Activated CD8-positive, alpha-beta memory T cell treated with anti-CD3 and anti-CD28 coated beads for 4 hours (primary cell): ENCODE results near the gene ABO.
"Not testable (repeated sequence)": the region's sequence is repeated elsewhere in the genome, so short reads cannot be mapped to it uniquely, and the experiment has no call there.

Experiments used
- DNase-seq, 2 donors: peaks; one replicate each; pipeline ENCODE4 v3.0.0-alpha.2; 2020; ENCODE audit warnings: low read depth in 2 of 2

ABO gene

DNA sequence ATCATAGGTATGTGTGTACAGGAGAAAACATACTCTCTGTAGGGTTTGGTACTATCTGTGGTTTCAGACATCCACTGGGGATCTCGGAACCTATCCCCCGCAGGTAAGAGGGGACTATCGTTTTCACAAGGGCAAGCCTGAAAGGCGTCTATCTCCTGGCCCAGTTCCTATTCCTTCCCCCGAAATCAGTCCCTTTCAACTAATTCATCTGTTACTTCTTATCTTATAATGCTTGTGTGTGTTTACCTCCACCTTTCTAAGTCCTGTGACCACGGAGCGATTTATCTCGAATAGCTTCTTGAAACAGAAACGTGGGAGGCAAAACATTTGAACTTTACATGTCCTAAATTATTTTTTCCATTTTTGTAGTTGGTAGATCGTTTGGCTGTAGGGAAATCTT is 11.4 kb downstream of the ABO start:
- DNase-seq = no peak

DNA sequence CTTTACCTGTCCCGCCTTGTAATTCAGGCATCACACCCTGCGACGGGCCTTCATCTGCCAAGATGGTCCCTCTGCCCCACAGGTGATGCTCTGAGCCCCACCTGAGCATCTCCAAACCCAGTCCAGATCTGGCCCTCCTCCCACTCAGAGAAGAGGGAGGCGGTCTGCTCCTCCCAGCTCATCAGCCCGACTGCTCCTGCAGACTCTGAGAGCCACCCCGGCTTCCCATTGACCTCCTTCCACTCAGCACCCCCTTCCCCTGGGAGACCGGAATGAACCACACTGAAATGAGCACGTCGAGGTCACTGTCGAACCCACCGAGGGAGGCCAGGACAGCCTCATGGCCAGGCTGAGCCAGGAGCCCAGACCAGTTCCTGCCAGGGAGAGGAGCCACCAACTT is 12.8 kb downstream of the ABO start:
- no peak for DNase-seq

DNA sequence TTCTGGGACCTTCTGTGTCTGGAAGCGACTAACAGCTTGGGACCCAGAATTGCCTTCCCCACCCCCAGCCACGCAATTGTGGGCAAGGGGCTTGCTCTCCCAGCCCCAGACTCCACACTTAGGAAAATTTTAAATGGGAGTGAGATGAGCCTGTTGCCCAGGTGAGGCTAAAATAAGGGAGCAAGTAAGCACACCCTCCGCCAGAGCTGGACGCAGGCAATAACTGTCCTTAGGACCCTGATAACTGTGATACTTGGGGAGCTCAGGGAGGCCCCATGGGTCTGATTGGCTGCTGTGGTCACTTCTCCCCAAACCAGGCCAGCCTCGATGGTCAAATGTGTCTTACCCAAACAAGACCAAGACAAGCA is 13.3 kb downstream of the ABO start:
- no peak for DNase-seq

DNA sequence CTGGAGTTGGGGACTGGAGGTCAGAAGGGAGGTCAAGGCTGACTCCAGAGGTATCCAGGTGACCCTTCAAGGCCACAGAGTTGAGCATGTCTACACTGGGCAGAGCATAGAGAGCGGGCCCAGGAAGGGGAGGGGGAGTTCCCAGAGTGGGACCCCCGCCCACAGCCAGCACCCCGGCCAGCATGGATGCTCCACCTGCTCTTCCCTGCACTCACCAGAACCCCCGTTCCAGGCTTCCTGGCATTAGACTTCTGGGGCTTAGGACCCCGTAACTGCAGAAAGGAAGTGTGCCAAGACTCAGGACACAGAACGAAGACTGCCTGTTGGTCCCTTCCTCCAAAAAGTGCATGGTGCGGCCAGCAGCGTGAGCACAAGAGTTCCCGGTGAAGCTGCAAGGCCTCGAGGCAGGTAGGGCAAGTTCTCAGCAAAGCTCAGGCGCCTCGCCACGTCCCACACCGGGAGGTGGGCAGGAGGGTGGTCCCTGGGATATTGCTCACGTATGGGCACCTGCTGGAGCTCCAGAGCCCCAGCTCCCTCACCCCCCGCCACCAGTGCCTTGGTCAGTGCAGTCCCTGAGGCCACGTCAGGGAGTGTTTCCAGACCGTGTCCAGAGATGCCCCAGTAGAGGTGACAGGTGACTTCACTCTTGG is 13.8 kb downstream of the ABO start:
- DNase-seq = no peak

DNA sequence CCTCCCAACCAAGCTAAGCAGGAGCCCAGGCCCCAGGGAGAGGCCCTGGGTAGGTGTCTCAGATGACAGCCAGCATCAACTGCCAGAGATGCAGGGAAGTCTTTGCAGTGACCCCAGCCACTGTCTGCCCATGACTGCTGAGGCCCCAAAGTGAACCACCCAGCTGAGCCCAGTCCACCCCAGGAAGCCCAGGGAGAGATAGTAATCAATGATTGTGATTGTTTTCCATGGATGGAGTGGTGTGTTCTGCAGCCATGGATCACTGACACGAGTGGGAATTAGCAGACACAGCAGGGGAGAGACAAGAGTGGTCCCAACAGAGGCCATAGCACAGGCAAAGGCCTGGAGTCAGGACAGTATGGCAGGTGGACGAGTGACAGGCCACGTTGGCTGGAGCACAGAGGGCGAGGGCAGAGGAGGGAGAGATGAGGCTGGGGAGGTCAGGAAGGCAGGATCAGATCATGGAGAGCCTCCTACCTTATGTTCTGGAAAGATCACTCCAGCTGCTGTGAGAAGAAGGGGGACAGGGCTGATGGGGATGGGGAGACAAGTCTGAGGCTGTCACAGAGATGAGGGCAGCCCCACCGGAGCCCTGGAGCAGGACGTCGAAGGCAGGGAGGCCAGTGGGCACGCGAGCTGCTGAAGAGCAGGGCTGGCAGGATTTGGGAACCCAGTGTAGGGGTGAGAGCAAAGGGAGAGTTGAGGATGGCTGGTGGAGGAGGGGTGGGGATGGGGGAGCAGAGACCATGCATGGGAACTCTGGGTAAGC is 14.5 kb downstream of the ABO start:
- DNase-seq = no peak

DNA sequence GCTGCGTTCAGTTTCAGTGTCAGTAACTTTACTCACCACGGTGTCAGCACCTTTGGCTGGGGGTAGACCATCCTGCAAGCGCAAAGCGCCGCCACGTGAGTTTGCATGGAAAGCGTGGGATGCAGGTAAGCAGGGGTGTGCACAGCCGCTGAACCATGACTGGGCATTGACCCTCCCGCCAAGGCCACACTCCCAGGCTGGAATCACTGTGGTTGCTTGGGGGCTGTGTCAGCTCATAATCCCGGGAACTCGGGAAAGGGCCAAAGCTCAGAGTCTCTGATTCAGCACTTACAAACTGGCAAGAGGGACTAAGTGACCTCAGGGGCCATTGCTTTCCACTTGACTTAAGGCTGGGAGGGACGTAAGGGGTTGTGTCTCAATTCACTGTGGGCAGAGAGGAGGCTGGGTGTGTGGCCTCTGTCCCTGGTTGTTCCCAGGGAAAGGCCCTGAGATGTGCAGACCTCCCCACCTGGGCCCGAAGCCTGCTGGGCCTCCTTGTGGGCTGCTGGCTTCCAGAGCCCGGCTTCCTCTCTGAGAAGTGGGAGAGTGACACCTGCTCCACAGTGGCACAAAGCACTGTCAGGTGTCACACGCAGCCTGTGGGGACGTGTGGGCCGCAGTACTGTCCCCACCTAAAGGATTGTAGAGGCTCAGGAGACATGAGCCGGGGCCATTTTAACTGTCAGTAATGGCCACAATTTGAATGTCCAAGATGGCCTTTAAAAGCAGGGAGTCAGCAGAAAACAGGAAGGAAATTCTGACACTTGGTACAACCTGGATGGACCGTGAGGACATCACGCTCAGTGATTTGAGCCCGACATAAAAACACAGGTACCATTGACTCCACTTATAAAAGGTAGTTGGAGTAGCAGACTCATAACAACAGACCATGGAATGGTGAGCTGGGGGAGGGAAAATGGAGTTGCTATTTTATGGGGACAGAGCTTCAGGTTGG is 16.7 kb downstream of the ABO start:
- no peak for DNase-seq

DNA sequence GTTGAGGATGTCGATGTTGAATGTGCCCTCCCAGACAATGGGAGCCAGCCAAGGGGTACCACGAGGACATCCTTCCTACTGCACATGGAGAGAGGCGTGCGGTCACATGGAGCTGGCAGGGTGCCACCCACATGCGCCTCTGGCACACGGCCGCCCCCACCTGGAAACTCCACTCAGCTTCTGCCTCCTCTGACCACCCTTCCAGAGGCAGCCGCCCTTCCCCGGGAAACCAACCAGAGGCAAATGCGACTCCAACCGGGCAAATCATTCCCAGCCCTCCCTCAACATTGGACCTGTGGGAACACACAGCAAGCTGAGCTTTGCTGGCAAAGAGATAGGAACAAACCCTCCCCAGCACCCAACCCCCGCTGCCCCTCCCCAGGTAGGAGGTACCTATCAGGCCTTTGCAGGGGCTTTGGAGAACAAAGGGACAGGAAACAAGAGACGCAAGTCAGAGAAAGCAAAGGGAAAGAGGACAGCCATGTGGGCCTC is 17.5 kb downstream of the ABO start:
- DNase-seq = no peak

DNA sequence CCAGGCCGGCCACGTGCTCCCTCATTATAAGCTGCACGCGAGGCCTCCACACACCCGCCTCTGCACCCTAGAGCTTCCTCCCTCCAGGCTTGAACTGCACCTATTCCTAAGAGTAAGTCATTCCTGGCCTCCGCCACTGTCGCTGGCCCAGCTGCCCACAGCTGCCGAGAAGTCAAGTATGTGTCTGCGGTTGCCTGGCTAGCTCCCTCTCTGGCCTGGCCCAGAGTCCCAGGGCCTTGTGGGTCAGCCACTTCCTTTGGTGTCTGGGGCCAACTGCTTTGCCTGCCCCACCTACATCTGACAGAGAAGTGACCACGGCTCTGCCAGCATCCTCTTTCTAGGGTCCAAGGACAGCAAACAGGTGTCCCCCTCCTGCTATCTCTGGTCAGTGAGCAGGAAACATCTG is 18.3 kb downstream of the ABO start:
- DNase-seq = no peak

DNA sequence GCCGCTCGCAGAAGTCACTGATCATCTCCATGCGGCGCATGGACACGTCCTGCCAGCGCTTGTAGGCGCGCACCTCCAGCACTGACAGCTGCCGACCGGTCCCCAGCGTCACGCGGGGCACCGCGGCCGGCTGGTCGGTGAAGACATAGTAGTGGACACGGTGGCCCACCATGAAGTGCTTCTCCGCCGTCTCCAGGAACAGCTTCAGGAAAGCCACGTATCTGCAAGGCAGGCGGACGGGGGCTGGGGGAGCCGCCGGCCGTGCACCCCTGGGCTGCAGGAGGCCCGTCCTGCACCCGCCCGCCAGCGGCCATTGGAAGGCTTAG is 18.9 kb downstream of the ABO start:
- no peak for DNase-seq

DNA sequence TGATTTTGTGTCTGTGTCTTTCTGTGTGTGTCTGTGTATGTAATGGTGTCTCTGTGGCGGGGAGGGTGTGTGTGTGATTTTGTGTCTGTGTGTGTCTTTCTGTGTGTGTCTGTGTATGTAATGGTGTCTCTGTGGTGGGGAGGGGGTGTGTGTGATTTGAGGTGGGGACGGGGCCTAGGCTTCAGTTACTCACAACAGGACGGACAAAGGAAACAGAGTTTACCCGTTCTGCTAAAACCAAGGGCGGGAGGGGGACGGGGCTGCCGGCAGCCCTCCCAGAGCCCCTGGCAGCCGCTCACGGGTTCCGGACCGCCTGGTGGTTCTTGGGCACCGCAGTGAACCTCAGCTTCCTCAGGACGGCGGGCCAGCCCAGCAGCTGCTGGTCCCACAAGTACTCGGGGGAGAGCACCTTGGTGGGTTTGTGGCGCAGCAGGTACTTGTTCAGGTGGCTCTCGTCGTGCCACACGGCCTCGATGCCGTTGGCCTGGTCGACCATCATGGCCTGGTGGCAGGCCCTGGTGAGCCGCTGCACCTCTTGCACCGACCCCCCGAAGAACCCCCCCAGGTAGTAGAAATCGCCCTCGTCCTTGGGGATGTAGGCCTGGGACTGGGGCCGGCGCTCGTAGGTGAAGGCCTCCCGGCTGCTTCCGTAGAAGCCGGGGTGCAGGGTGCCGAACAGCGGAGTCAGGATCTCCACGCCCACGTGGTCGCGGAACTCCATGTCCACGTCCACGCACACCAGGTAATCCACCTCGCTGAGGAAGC is 19.4 kb downstream of the ABO start:
- DNase-seq = no peak

DNA sequence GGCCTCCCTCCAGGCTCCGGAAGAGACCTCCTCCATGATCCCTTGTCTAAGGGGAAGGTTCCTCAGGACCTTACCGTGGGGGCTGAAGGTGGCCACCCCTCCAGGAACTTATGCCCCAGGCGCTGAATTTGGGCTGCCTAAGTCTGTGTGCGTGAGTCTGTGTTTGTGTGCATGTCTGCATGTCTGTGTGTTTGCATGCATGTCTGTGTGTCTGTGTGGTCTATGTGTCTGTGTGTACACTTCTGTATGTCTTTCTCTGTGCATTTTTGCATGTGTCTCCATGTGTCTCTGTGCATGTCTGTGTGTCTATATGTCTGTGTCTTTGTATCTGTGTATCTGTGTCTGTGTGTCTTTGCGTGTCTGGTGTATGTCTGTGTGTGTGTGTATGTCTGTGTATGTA is 20.5 kb downstream of the ABO start:
- DNase-seq = no peak

DNA sequence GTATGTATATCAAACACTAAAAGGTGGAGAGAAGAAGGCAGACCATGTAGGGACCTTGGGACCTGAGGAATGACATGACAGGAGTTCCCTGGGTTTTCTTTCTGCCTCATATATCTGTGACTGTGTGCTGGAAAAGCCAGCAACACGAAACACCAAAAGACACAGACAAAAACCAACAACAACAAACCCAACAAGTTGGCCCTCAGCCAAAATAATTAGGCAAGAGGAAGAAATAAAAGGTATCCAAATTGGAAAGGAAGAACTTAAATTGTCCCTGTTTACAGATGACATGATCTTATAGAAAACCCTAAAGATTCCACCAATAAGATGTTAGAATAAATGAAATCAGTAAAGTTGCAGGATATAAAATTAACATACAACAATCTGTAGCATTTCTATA is 21.7 kb downstream of the ABO start:
- DNase-seq = no peak

DNA sequence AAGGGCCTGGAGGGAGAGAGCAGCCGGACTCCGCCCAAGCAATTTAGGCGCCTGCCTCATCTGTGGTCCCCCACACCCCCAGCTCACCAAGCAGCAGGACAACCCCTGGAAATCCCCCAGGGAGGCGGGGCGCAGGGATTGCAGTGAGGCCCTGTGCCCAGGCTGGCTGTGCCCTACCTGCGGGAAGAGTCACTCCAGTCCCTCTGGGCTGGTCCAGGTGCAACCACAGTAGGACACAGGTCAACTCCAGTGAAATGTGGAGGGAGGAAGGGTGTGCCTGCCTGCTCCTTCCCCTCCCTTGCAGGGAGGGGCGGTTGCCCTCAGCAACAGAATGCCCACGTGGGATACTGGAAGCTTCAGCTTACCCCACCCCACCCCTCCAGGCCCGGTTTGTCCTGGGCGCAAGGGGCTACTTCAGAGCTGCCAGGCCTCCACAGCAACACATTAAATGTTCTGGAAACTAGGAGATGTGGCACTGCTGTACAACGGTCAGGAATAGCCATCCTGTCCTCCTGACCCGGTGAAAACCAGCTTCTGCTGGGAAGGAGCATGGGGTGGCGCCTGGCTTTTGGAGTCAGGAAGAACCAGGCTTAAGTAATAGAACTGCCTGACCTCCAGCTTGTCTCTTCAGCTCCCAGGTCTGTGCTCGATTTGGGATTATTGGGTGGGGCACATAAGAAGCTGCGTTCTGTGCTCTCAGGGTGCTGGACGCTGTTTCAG is 22.5 kb downstream of the ABO start:
- DNase-seq = no peak

DNA sequence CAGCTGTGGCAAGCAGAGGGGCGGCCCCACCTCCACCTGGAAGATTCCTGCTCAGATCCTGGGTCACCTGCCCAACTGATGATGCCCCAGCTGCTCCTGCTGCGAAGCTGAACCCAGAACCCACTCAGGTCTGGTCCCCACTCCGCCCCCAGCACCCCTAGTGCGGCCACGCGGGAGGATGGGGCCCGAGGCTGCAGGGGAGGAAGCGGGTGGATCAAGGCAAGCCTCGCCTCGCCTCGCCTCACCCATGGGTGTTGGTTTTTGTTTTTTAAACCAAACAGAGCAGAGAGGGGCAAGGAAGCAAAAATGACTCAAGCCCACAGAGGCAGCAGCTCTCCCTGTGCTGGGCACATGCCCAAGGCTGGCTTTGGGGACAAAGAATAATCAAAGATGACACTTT is 23.2 kb downstream of the ABO start:
- no peak for DNase-seq

DNA sequence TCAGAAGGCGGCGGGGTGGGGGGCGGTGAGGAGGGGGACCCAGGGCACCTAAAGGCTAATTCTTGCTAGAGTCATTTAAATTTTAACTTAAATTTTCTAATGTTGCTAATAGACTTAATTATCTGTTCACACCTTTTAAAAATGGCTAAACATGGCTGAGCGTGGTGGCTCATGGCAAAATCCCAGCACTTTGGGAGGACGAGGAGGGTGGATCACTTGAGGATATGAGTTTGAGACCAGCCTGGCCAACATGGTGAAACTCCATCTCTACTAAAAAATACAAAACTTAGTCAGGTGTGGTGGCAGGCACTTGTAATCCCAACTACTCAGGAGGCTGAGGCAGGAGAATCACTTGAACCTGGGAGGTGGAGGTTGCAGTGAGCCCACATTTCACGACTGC is 23.8 kb downstream of the ABO start:
- not testable (repeated sequence) for DNase-seq

DNA sequence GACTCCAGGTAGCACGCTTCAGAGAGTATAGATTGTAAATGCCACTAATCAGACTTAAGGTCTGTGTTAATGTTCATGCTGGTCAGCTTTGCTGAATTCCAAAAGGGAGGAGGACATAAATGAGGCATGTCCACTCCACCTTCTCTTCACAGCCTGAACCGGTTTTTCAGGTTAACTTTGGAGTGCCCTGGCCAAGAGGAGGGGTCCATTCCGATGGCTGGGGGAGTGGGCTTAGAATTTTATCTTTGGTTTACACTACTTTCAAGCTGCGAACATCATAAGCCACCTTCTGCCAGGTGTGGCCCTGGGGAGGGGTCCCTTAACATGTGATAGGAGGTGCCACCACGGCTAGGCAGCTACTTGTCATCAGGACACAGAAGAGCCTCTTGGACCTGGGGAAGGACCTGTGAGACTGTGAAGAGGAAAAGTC is 24.2 kb downstream of the ABO start:
- no peak for DNase-seq

DNA sequence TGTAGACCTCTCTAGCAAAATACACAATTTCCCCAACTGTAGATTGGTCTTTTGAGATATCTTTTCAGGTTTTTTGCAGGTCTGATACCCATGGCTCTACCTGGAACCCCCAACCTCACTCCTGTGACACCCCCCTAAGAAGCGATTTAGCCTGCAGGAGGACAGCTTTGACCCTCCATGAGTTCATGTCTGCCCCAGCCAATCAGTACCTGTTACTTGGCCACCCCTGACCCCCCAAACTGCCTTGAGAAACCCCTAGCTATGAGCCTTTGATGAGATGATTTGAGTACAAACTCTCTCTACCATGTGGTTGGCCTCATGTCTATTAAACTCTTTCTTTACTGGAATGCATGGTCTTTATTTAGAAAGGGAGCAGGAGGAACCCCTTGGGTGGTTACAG is 25.7 kb downstream of the ABO start:
- DNase-seq = no peak

DNA sequence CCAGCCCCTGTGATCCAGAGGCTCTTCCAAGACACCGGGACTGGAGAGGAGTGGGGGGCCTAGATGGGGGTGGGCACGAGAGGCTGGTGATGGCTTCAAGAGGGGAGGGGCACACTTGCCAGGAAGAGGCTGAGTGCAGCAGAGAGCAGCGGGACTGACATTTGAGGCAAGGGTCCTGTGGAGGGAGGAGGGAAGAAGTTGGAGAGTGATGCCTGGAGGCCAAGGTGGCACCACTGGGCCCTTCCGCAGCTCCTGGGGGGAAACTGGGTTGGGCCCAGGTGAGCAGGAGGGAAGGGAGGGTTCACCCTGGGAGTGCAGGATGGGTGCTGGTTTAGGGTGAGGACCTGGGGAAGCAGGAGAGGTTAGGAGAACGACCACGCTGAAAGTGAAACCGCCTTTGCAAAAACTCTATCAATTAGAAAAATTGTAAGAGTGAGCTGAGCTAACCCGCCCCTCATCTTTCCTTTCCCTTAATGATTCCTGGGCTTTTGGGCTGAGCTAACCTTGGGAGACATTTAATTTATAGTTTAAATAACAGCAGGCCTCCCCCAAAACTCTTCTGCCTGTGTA is 26.2 kb downstream of the ABO start:
- DNase-seq = no peak

DNA sequence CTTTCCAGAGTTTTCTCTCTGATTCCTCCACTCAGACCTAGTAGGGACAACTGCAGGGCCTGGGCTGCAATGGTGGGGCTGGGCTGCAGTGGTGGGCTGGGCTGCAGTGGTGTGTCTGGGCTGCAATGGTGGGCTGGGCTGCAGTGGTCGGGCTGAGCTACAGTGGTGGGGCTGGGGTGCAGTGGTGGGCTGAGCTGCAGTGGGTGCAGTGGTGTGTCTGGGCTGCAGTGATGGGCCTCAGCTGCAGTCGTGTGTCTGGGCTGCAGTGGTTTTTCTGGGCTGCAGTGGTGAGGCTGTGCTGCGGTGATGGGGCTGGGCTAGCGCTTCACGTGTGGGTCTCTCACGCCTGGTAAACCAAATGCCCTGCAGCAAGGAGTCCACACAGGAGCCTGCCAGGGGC is 27.4 kb downstream of the ABO start:
- DNase-seq = no peak

DNA sequence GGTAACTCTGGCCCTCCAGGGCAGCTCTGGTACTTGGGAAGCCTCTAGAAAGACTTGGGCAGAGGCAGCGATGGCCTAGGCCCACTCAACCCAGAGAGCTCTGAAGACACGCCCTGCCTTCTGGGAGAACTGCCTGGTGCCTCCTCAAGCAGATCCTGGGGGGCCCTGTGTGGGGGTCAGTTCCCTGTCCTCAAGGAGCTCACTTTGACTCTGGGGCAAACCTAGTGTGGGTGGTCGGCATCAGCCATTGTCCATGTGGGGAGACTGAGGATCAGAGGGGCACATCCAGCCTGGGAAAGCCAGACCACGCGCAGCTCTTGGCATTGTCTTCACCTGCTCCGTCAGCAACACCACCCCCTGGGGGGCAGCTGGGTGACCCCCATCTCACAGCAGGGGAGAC is 28.0 kb downstream of the ABO start:
- no peak for DNase-seq

DNA sequence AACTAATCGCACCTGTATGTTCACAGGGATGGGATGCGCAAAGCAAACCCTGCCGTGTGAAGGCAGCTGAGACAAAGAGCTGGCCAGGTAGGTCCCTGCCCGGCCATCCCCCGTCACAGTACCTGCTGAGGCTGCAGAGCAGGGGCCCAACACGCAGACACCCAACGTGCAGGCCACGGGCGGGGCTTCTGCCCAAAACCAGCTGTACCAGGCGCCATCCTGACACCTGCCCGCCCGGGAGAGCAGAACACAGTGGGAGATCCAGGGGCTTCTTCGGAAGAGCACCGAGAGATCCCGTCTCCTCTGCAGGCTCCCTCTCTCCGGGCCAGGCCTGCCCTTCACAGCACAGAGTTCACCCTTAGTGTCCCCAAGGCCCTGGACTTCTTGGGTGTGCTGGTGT is 28.4 kb downstream of the ABO start:
- DNase-seq = no peak
